HEK293 (cell line): ENCODE measurements around the gene FAM171A1.

Source experiments
- KLF7 ChIP-seq: fragments of 450-650 bp; formaldehyde crosslinking; IDR thresholded peaks from 2 replicates; pipeline ENCODE4 v1.5.1; 2016; ENCODE audit warnings: missing biosample characterization, missing genetic modification characterization, borderline replicate concordance
- TCF7L2 ChIP-seq: IDR thresholded peaks from 2 replicates; pipeline ENCODE4 v1.6.1; 2011; ENCODE audit warnings: low read depth, mild to moderate bottlenecking, inconsistent platforms, low read length, moderate library complexity, borderline replicate concordance
- ZFP3 ChIP-seq: fragments of 450-650 bp; formaldehyde crosslinking; IDR thresholded peaks from 2 replicates; pipeline ENCODE4 v1.5.1; 2016; ENCODE audit warnings: low read depth, missing biosample characterization, missing genetic modification characterization
- ZNF175 ChIP-seq: fragments of 450-650 bp; formaldehyde crosslinking; IDR thresholded peaks from 2 replicates; pipeline ENCODE4 v1.5.1; 2016; ENCODE audit warnings: missing biosample characterization, missing genetic modification characterization
- ZNF266 ChIP-seq: fragments of 450-650 bp; formaldehyde crosslinking; IDR thresholded peaks from 2 replicates; pipeline ENCODE4 v1.5.1; 2016; ENCODE audit warnings: missing biosample characterization, missing genetic modification characterization, low read depth
- ZNF341 ChIP-seq: fragments of 450-650 bp; formaldehyde crosslinking; IDR thresholded peaks from 2 replicates; pipeline ENCODE4; 2016; ENCODE audit warnings: low read depth, missing biosample characterization, missing genetic modification characterization
- ZNF76 ChIP-seq: fragments of 450-650 bp; formaldehyde crosslinking; IDR thresholded peaks from 2 replicates; pipeline ENCODE4; 2016; ENCODE audit warnings: low read depth, missing biosample characterization, missing genetic modification characterization, borderline replicate concordance
- ZNF776 ChIP-seq: fragments of 450-650 bp; formaldehyde crosslinking; IDR thresholded peaks from 2 replicates; pipeline ENCODE4 v1.5.0; 2017; ENCODE audit warnings: missing biosample characterization, missing genetic modification characterization, borderline replicate concordance
- ZNF792 ChIP-seq: fragments of 450-650 bp; formaldehyde crosslinking; IDR thresholded peaks from 2 replicates; pipeline ENCODE4 v1.5.1; 2016; ENCODE audit warnings: missing biosample characterization, missing genetic modification characterization
- ZSCAN16 ChIP-seq: fragments of 450-650 bp; formaldehyde crosslinking; IDR thresholded peaks from 2 replicates; pipeline ENCODE4 v1.5.1; 2016; ENCODE audit warnings: missing biosample characterization, missing genetic modification characterization
- TF ChIP-seq, protein P1 (sequence below): fragments of 450-650 bp; formaldehyde crosslinking; IDR thresholded peaks from 2 replicates; pipeline ENCODE4 v1.5.1; 2016; ENCODE audit warnings: missing biosample characterization, missing genetic modification characterization
- TF ChIP-seq, protein P2 (sequence below): fragments of 450-650 bp; formaldehyde crosslinking; IDR thresholded peaks from 2 replicates; pipeline ENCODE4 v1.5.1; 2017; ENCODE audit warnings: missing biosample characterization, missing genetic modification characterization
- TF ChIP-seq, protein P3 (sequence below): fragments of 450-650 bp; formaldehyde crosslinking; IDR thresholded peaks from 2 replicates; pipeline ENCODE4 v1.5.1; 2016; ENCODE audit warnings: missing biosample characterization, missing genetic modification characterization
- TF ChIP-seq, protein P4 (sequence below): fragments of 450-650 bp; formaldehyde crosslinking; IDR thresholded peaks from 2 replicates; pipeline ENCODE4 v1.5.1; 2016; ENCODE audit warnings: missing biosample characterization, missing genetic modification characterization

DNA sequence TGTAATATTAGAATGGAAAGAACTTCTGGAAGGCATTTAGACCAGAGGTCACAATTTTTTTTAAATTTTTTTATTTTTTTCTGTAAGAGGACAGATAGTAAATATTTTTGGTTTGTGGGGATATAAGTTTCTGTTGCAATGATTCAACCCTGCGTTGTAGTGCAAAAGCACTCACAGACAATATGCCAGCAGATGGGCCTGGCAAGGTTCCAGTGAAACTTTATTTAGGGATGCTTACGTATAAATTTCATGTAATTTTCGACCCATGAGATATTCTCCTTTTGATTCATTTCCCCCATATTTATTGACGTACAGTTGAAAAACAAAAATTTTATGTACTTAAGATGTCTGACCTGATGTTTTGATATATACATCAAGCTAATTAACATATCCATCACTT is 129.8 kb downstream of the FAM171A1 start:
- TF ChIP-seq, protein P1, sequence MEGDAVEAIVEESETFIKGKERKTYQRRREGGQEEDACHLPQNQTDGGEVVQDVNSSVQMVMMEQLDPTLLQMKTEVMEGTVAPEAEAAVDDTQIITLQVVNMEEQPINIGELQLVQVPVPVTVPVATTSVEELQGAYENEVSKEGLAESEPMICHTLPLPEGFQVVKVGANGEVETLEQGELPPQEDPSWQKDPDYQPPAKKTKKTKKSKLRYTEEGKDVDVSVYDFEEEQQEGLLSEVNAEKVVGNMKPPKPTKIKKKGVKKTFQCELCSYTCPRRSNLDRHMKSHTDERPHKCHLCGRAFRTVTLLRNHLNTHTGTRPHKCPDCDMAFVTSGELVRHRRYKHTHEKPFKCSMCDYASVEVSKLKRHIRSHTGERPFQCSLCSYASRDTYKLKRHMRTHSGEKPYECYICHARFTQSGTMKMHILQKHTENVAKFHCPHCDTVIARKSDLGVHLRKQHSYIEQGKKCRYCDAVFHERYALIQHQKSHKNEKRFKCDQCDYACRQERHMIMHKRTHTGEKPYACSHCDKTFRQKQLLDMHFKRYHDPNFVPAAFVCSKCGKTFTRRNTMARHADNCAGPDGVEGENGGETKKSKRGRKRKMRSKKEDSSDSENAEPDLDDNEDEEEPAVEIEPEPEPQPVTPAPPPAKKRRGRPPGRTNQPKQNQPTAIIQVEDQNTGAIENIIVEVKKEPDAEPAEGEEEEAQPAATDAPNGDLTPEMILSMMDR = no peak
- TF ChIP-seq ZNF341 (tag by site-specific recombination) (no peak), ZNF266 (tag by site-specific recombination) (no peak), ZFP3 (tag by site-specific recombination) (no peak), ZSCAN16 (tag by site-specific recombination) (no peak), ZNF792 (tag by site-specific recombination) (no peak), ZNF776 (no peak), ZNF175 (no peak), ZNF76 (tag by site-specific recombination) (no peak), KLF7 (no peak), TCF7L2 (no peak)
- TF ChIP-seq, protein P2, sequence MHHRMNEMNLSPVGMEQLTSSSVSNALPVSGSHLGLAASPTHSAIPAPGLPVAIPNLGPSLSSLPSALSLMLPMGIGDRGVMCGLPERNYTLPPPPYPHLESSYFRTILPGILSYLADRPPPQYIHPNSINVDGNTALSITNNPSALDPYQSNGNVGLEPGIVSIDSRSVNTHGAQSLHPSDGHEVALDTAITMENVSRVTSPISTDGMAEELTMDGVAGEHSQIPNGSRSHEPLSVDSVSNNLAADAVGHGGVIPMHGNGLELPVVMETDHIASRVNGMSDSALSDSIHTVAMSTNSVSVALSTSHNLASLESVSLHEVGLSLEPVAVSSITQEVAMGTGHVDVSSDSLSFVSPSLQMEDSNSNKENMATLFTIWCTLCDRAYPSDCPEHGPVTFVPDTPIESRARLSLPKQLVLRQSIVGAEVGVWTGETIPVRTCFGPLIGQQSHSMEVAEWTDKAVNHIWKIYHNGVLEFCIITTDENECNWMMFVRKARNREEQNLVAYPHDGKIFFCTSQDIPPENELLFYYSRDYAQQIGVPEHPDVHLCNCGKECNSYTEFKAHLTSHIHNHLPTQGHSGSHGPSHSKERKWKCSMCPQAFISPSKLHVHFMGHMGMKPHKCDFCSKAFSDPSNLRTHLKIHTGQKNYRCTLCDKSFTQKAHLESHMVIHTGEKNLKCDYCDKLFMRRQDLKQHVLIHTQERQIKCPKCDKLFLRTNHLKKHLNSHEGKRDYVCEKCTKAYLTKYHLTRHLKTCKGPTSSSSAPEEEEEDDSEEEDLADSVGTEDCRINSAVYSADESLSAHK (tag by site-specific recombination) = no peak
- TF ChIP-seq, protein P3, sequence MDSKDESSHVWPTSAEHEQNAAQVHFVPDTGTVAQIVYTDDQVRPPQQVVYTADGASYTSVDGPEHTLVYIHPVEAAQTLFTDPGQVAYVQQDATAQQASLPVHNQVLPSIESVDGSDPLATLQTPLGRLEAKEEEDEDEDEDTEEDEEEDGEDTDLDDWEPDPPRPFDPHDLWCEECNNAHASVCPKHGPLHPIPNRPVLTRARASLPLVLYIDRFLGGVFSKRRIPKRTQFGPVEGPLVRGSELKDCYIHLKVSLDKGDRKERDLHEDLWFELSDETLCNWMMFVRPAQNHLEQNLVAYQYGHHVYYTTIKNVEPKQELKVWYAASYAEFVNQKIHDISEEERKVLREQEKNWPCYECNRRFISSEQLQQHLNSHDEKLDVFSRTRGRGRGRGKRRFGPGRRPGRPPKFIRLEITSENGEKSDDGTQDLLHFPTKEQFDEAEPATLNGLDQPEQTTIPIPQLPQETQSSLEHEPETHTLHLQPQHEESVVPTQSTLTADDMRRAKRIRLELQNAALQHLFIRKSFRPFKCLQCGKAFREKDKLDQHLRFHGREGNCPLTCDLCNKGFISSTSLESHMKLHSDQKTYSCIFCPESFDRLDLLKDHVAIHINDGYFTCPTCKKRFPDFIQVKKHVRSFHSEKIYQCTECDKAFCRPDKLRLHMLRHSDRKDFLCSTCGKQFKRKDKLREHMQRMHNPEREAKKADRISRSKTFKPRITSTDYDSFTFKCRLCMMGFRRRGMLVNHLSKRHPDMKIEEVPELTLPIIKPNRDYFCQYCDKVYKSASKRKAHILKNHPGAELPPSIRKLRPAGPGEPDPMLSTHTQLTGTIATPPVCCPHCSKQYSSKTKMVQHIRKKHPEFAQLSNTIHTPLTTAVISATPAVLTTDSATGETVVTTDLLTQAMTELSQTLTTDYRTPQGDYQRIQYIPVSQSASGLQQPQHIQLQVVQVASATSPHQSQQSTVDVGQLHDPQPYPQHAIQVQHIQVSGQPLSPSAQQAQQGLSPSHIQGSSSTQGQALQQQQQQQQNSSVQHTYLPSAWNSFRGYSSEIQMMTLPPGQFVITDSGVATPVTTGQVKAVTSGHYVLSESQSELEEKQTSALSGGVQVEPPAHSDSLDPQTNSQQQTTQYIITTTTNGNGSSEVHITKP (tag by site-specific recombination) = no peak
- TF ChIP-seq, protein P4, sequence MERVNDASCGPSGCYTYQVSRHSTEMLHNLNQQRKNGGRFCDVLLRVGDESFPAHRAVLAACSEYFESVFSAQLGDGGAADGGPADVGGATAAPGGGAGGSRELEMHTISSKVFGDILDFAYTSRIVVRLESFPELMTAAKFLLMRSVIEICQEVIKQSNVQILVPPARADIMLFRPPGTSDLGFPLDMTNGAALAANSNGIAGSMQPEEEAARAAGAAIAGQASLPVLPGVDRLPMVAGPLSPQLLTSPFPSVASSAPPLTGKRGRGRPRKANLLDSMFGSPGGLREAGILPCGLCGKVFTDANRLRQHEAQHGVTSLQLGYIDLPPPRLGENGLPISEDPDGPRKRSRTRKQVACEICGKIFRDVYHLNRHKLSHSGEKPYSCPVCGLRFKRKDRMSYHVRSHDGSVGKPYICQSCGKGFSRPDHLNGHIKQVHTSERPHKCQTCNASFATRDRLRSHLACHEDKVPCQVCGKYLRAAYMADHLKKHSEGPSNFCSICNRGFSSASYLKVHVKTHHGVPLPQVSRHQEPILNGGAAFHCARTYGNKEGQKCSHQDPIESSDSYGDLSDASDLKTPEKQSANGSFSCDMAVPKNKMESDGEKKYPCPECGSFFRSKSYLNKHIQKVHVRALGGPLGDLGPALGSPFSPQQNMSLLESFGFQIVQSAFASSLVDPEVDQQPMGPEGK (tag by site-specific recombination) = no peak
